H9 (cell line): ENCODE measurements around the gene CPA3. TPM values are rescaled to one million over a fixed set of nuclear protein-coding genes. Genes with fewer than 3 reads are reported as not detected.

Experiments
- DNase-seq: peaks from one replicate; pipeline ENCODE4 v3.0.0-alpha.2; 2017
- H2AFZ ChIP-seq: one replicate; pipeline ENCODE4 v1.6.1; 2013; ENCODE audit warnings: mild to moderate bottlenecking, low read length, control low read depth, moderate library complexity
- H2AK5ac ChIP-seq: 2 replicates; pipeline ENCODE4 v1.6.1; 2013; ENCODE audit warnings: low read length, control low read depth, mixed read lengths; ENCODE audit not compliant: insufficient read length
- H2BK120ac ChIP-seq: one replicate; pipeline ENCODE4 v1.6.1; 2013; ENCODE audit warnings: low read depth, mild to moderate bottlenecking, low read length, control low read depth, inconsistent platforms; ENCODE audit not compliant: poor library complexity, severe bottlenecking
- H2BK12ac ChIP-seq: 2 replicates; pipeline ENCODE4 v1.6.1; 2013; ENCODE audit warnings: low read length, control low read depth, mixed read lengths, low read depth; ENCODE audit not compliant: insufficient read length
- H2BK15ac ChIP-seq: 2 replicates; pipeline ENCODE4 v1.6.1; 2013; ENCODE audit warnings: low read depth, low read length, control low read depth
- H2BK20ac ChIP-seq: one replicate; pipeline ENCODE4 v1.6.1; 2013; ENCODE audit warnings: low read depth, mild to moderate bottlenecking, low read length, control low read depth, inconsistent platforms; ENCODE audit not compliant: poor library complexity, severe bottlenecking
- H2BK5ac ChIP-seq: 2 replicates; pipeline ENCODE4 v1.6.1; 2013; ENCODE audit warnings: low read length, control low read depth, mixed read lengths; ENCODE audit not compliant: insufficient read length
- H3K14ac ChIP-seq: 2 replicates; pipeline ENCODE4 v1.6.1; 2013; ENCODE audit warnings: low read length, control low read depth; ENCODE audit not compliant: insufficient read depth
- H3K18ac ChIP-seq: 2 replicates; pipeline ENCODE4 v1.6.1; 2013; ENCODE audit warnings: low read depth, mild to moderate bottlenecking, mixed read lengths, low read length, control low read depth; ENCODE audit not compliant: insufficient read length
- H3K23ac ChIP-seq: 2 replicates; pipeline ENCODE4 v1.6.1; 2013; ENCODE audit warnings: low read length, control low read depth, mixed read lengths, low read depth; ENCODE audit not compliant: insufficient read length
- H3K23me2 ChIP-seq: 2 replicates; pipeline ENCODE4 v1.6.1; 2013; ENCODE audit warnings: low read depth, mild to moderate bottlenecking, mixed read lengths, low read length, control low read depth; ENCODE audit not compliant: insufficient read length, poor library complexity, severe bottlenecking
- H3K27ac ChIP-seq: 2 replicates; pipeline ENCODE4 v1.5.1; 2013; ENCODE audit warnings: low read length, control low read depth, mixed read lengths, low read depth; ENCODE audit not compliant: insufficient read length
- H3K27me3 ChIP-seq: 2 replicates; pipeline ENCODE4 v1.6.1; 2013; ENCODE audit warnings: low read length, control low read depth, inconsistent platforms; ENCODE audit not compliant: insufficient read depth
- H3K4ac ChIP-seq: 2 replicates; pipeline ENCODE4 v1.6.1; 2013; ENCODE audit warnings: low read depth, mild to moderate bottlenecking, control low read depth, inconsistent platforms, low read length, moderate library complexity
- H3K4me1 ChIP-seq: 2 replicates; pipeline ENCODE4 v1.6.1; 2013; ENCODE audit warnings: low read length, control low read depth, inconsistent platforms; ENCODE audit not compliant: insufficient read depth
- H3K4me2 ChIP-seq: 2 replicates; pipeline ENCODE4 v1.6.1; 2013; ENCODE audit warnings: low read length, control low read depth, mixed read lengths; ENCODE audit not compliant: insufficient read length, insufficient read depth
- H3K56ac ChIP-seq: 2 replicates; pipeline ENCODE4 v1.6.1; 2013; ENCODE audit warnings: low read depth, mild to moderate bottlenecking, mixed read lengths, low read length, control low read depth; ENCODE audit not compliant: insufficient read length
- H3K79me1 ChIP-seq: 2 replicates; pipeline ENCODE4 v1.6.1; 2013; ENCODE audit warnings: low read depth, mild to moderate bottlenecking, moderate library complexity, low read length, control low read depth, inconsistent platforms; ENCODE audit not compliant: insufficient read depth, poor library complexity, severe bottlenecking
- H3K79me2 ChIP-seq: 2 replicates; pipeline ENCODE4 v1.6.1; 2013; ENCODE audit warnings: low read length, control low read depth, inconsistent platforms; ENCODE audit not compliant: insufficient read depth
- H3K9ac ChIP-seq: 2 replicates; pipeline ENCODE4 v1.6.1; 2013; ENCODE audit warnings: low read length, control low read depth, mixed read lengths; ENCODE audit not compliant: insufficient read length; ENCODE audit errors: extremely low read depth
- H3K9me3 ChIP-seq: one replicate; pipeline ENCODE4 v1.6.1; 2013; ENCODE audit warnings: low read depth, low read length, inconsistent platforms; ENCODE audit not compliant: control insufficient read depth
- H3T11ph ChIP-seq: one replicate; pipeline ENCODE4 v1.6.1; 2013; ENCODE audit warnings: mild to moderate bottlenecking, low read length, control low read depth, inconsistent platforms
- H4K20me1 ChIP-seq: one replicate; pipeline ENCODE4 v1.6.1; 2013; ENCODE audit not compliant: control insufficient read depth, insufficient read length, insufficient read depth
- H4K5ac ChIP-seq: 2 replicates; pipeline ENCODE4 v1.6.1; 2013; ENCODE audit warnings: low read depth, mild to moderate bottlenecking, mixed read lengths, low read length, control low read depth; ENCODE audit not compliant: insufficient read length
- H4K8ac ChIP-seq: replicated peaks from 2 replicates; pipeline ENCODE4 v1.6.1; 2013; ENCODE audit warnings: low read length, control low read depth, mixed read lengths, low read depth; ENCODE audit not compliant: insufficient read length
- H4K91ac ChIP-seq: 2 replicates; pipeline ENCODE4 v1.6.1; 2013; ENCODE audit warnings: low read depth, mild to moderate bottlenecking, moderate library complexity, mixed read lengths, low read length, control low read depth; ENCODE audit not compliant: insufficient read length
- H3K27ac Mint-ChIP-seq, 3 experiments: 2 replicates in 2 of 3; 3 replicates in 1 of 3; pipeline ENCODE4 v1.8.0; 2020 to 2021; ENCODE audit warnings: mixed read lengths in 3 of 3, mild to moderate bottlenecking in 1 of 3, moderate library complexity in 1 of 3
- H3K27me3 Mint-ChIP-seq: 2 replicates; pipeline ENCODE4 v1.8.0; 2021; ENCODE audit warnings: low read depth, mild to moderate bottlenecking, moderate library complexity, mixed read lengths
- H3K36me3 Mint-ChIP-seq, 3 experiments: 2 replicates in 2 of 3; 3 replicates in 1 of 3; pipeline ENCODE4 v1.8.0; 2020 to 2021; ENCODE audit warnings: low read depth in 3 of 3, mixed read lengths in 3 of 3; ENCODE audit not compliant: insufficient read depth in 1 of 3
- H3K4me1 Mint-ChIP-seq, 2 experiments: 2 replicates each; pipeline ENCODE4 v1.8.0; 2020; ENCODE audit warnings: mixed read lengths in 2 of 2
- H3K4me3 Mint-ChIP-seq, 2 experiments: 2 replicates in 1 of 2; 3 replicates in 1 of 2; pipeline ENCODE4 v1.8.0; 2020 to 2021; ENCODE audit warnings: mild to moderate bottlenecking in 2 of 2, mixed read lengths in 2 of 2, moderate library complexity in 1 of 2
- H3K9me3 Mint-ChIP-seq, 2 experiments: 2 replicates in 1 of 2; 3 replicates in 1 of 2; pipeline ENCODE4 v1.8.0; 2020; ENCODE audit warnings: mild to moderate bottlenecking in 2 of 2, mixed read lengths in 2 of 2, moderate library complexity in 1 of 2
- CTCF ChIP-seq: fragments of 200-600 bp; sonication (generic); conservative IDR thresholded peaks from 3 replicates; pipeline ENCODE4 v1.8.0; 2021; ENCODE audit warnings: antibody characterized with exemption, mild to moderate bottlenecking
- WGBS: extraction: QIAGEN DNeasy Blood & Tissue Kit; methylation state at CpG from one replicate; pipeline ENCODE4 v1.1.7; 2013; ENCODE audit warnings: missing lambda C conversion rate, low lambda C conversion rate, mixed read lengths; ENCODE audit not compliant: insufficient read length; ENCODE audit errors: extremely low coverage; 5-methylcytosine and 5-hydroxymethylcytosine counted together
- total RNA-seq: library from RNA; stranded (reverse); gene quantifications from 2 replicates; pipeline ENCODE4 v1.2.1, GENCODE V29; 2021

Gene CPA3
- total RNA-seq, 1 experiment from 2014 or later = not detected

- no peak overlapping the region for H4K8ac ChIP-seq
- no peak overlapping the region for H3K56ac ChIP-seq
- H4K5ac ChIP-seq = no peak overlapping the region
- no peak overlapping the region for H3K9ac ChIP-seq
- no peaks in the 10 kb centered on the region for H3K27me3 ChIP-seq
- H3K18ac ChIP-seq = no peak overlapping the region
- H2BK12ac ChIP-seq = no peak overlapping the region
- H2BK20ac ChIP-seq = no peak overlapping the region
- H3K23me2 ChIP-seq = no peaks in the 10 kb centered on the region
- no peak for DNase-seq
- no peak overlapping the region for H3K23ac ChIP-seq
- no peak overlapping the region for H4K91ac ChIP-seq
- H3K4me2 ChIP-seq = no peak overlapping the region
- H2AFZ ChIP-seq = no peak overlapping the region
- H3K4me1 Mint-ChIP-seq = peaks cover 6 to 14% of the 10 kb centered on the region in 2 experiments
- no peak overlapping the region for H2BK15ac ChIP-seq
- no peak overlapping the region for H2BK5ac ChIP-seq
- no peak overlapping the region for H3K14ac ChIP-seq
- no peak overlapping the region for H3K4me3 Mint-ChIP-seq
- no peak overlapping the region for H2BK120ac ChIP-seq
- no peaks in the 10 kb centered on the region for H3K79me1 ChIP-seq
- H3K4me1 ChIP-seq = no peaks in the 10 kb centered on the region
- no peak overlapping the region for H3K4ac ChIP-seq
- no peaks in the 10 kb centered on the region for H3K79me2 ChIP-seq
- TF ChIP-seq CTCF = no peak
- WGBS = no CpG with 5 or more reads among the region's 10 CpGs
- H3T11ph ChIP-seq = no peak overlapping the region
- H4K20me1 ChIP-seq = no peaks in the 10 kb centered on the region
- no peaks in the 10 kb centered on the region for H3K9me3 Mint-ChIP-seq
- H3K27ac ChIP-seq = no peak overlapping the region
- H2AK5ac ChIP-seq = no peak overlapping the region
- no peaks in the 10 kb centered on the region for H3K9me3 ChIP-seq
- no peaks in the 10 kb centered on the region for H3K27me3 Mint-ChIP-seq
- no peak overlapping the region; a peak in 1 of 7 replicates for H3K27ac Mint-ChIP-seq
- no peaks in the 10 kb centered on the region for H3K36me3 Mint-ChIP-seq
Observed at GRCh38 chr3:148937467-148938255, 72.6 kb downstream of the CPA3 start.
